ENCODE results near the gene ZNF559. TPM values are rescaled to one million over a fixed set of nuclear protein-coding genes. Genes with fewer than 3 reads are reported as not detected.

ZNF559 gene
- total RNA-seq (2014; rRNA removed; shearing (Covaris generic)): 8.6 and 11.2 TPM in 2 replicates

DNA sequence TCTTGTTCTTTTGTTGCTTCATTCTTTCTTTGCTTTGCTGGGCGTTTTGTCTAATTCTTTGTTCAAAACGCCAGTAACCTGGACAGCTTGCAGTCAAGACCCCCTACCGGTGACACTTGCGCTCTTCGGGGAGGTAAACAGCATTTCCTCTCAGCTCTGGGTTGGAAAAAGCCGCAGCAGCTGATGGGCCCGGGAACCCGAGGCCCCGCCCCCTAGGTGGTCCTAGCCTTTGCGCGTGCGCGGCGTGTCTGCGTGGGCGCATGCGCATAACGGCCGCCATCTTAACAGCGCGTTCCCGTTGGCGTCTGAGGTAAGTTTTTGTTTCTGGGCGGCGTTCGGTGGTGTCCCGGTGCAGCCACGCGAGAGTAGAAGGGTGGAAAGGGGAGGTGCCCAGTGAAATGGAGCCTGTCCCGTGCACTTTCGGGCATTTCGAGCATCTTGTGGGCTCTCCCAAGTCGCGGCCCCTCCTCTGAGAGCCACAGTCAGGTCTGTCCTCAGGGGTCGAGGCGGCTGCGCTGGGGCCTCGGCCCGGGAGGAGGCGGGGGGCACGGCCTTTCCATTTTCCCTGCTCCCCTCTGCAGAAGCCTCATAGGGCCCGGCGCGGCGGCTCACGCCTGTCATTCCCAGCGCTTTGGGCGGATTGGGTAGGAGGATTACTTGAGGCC, at the start of gene ZNF559:
ZNF559 (plus strand) TSS at position 261 of the 665 bp plus-strand sequence. CDS start 14,371 bp downstream, outside the sequence.

DNA sequence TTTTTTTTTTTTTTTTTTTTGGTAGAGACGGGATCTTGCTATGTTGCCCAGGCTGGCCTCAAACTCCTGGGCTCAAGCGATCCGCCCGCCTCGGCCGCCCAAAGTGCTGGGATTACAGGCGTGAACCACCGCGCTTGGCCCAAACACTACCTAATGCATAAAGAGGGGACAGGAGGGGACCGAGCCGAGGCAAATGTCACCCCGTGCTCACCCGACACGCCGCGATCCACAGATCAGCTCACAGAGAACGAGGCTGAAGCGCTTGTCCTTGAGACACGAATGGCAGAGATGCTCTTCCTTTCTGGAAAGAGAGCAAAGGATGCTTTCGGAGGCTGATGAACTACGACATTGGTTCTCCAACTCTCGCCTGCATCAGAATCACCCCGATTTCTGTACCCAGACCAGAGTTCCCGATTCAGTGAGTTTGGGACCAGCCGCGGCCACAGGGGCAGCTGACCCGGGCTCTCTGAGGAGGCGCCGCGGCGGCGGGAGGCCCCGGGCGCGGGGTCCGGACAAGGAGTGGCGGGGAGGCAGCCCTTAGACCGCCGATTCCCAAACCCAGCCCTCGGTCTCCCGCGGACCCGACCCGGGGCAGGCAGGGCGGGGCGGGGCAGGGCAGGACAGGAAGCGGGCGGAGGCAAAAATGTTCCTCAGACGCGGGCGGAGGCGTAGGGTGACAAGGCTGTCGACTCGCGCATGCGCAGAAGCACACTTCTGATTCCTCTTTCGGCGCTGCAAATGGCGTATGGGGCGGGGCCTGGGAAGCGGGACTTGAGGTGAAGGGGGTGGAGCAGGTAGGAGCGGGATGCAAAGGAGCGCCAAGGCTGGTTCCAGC, 14.6 kb upstream of the ZNF559 start, which contains the start of gene ZNF699:
ZNF699 (minus strand) TSS at position 700 of the 835 bp plus-strand sequence. CDS start 4,719 bp downstream, outside the sequence.

DNA sequence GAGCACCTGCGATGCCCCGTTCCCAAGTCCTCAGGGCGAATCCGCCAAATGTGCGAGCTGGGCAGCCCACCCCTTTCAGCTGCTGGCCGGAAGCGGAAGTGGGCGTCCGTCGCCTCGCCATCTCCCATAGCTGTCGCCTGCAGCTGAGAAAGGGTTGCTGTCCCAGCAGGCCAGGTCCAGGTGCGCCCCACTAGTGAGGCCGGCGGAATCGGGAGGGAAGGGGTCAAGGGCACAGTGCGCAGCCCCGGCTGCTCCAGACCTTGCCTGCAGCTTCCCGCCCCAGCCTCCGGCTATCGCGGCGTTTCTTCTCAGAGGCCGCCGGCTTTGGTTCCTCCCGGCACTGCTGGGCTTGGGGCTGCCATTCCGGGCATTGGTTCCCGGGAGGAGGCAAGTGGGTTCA, 38.9 kb downstream of the ZNF559 start, which contains the start of gene ZNF177:
ZNF177 (plus strand) TSS at position 109 of the 400 bp plus-strand sequence. CDS start 15,299 bp downstream, outside the sequence.

Other genes with a start within 250 kb of the ZNF559 start
- not detected in 2 replicates for gene OR1M1, start 237.1 kb upstream of the ZNF559 start, total RNA-seq (2014; rRNA removed; shearing (Covaris generic))
- gene OR7G2, start 216.7 kb upstream of the ZNF559 start, total RNA-seq (2014; rRNA removed; shearing (Covaris generic)): not detected in 2 replicates
- gene OR7G1, start 208.4 kb upstream of the ZNF559 start, total RNA-seq (2014; rRNA removed; shearing (Covaris generic)): not detected in 2 replicates
- not detected in 2 replicates for gene OR7G3, start 197.2 kb upstream of the ZNF559 start, total RNA-seq (2014; rRNA removed; shearing (Covaris generic))
- gene ZNF317, start 183.8 kb upstream of the ZNF559 start, total RNA-seq (2014; rRNA removed; shearing (Covaris generic)): 28.4 and 31.6 TPM in 2 replicates
- not detected in 2 replicates for gene OR7D2, start 145.2 kb upstream of the ZNF559 start, total RNA-seq (2014; rRNA removed; shearing (Covaris generic))
- gene OR7D4, start 104.6 kb upstream of the ZNF559 start, total RNA-seq (2014; rRNA removed; shearing (Covaris generic)): not detected in 2 replicates
- not detected in 2 replicates for gene OR7E24, start 73.2 kb upstream of the ZNF559 start, total RNA-seq (2014; rRNA removed; shearing (Covaris generic))
- gene ZNF699, start 14.3 kb upstream of the ZNF559 start, total RNA-seq (2014; rRNA removed; shearing (Covaris generic)): 9.7 and 20.6 TPM in 2 replicates
- 0.42 and 2.9 TPM in 2 replicates for gene ZNF177, start 38.8 kb downstream of the ZNF559 start, total RNA-seq (2014; rRNA removed; shearing (Covaris generic))
- 14.2 and 14.9 TPM in 2 replicates for gene ZNF266, start 111.4 kb downstream of the ZNF559 start, total RNA-seq (2014; rRNA removed; shearing (Covaris generic))
- gene ZNF560, start 174.4 kb downstream of the ZNF559 start, total RNA-seq (2014; rRNA removed; shearing (Covaris generic)): 1.4 and 3.7 TPM in 2 replicates
- gene ZNF426, start 214.5 kb downstream of the ZNF559 start, total RNA-seq (2014; rRNA removed; shearing (Covaris generic)): 9.0 and 9.3 TPM in 2 replicates

Data from A375 (cell line).